Neural crest cell (in vitro differentiated cells): Measurements from ENCODE around the gene SLC27A1. TPM values are rescaled to one million over a fixed set of nuclear protein-coding genes. Genes with fewer than 3 reads are reported as not detected.
A peak's percentile ranks its signal among the peaks of the same experiment; 100 is the strongest.

Experiments
- DNase-seq: peaks from one replicate; pipeline ENCODE4 v3.0.0; 2021; ENCODE audit warnings: low read depth, mixed read lengths, low spot score
- H3K27ac Mint-ChIP-seq: one replicate; pipeline ENCODE4 v1.8.0; 2021; ENCODE audit warnings: mild to moderate bottlenecking, mixed read lengths; ENCODE audit not compliant: unreplicated experiment
- H3K27me3 Mint-ChIP-seq: 2 replicates; pipeline ENCODE4 v1.8.0; 2021; ENCODE audit warnings: low read depth, mild to moderate bottlenecking, mixed read lengths
- H3K36me3 Mint-ChIP-seq: 2 replicates; pipeline ENCODE4 v1.8.0; 2021; ENCODE audit warnings: low read depth, mild to moderate bottlenecking, mixed read lengths
- H3K4me1 Mint-ChIP-seq: 2 replicates; pipeline ENCODE4 v1.8.0; 2021; ENCODE audit warnings: mixed read lengths
- H3K4me3 Mint-ChIP-seq: one replicate; pipeline ENCODE4 v1.8.0; 2021; ENCODE audit warnings: mild to moderate bottlenecking, mixed read lengths
- H3K9me3 Mint-ChIP-seq: 2 replicates; pipeline ENCODE4 v1.8.0; 2021; ENCODE audit warnings: mixed read lengths
- total RNA-seq: library from RNA; stranded (reverse); gene quantifications from 2 replicates; pipeline ENCODE4 v1.2.1, GENCODE V29; 2021
- TF ChIP-seq, protein P1 (sequence below): fragments of 200-600 bp; sonication (generic); conservative IDR thresholded peaks from 2 replicates; pipeline ENCODE4 v1.5.0; 2021; ENCODE audit warnings: antibody characterized with exemption, mild to moderate bottlenecking

The SLC27A1 gene
- total RNA-seq, 1 donor from 2014 or later, result 17.4 TPM

DNA sequence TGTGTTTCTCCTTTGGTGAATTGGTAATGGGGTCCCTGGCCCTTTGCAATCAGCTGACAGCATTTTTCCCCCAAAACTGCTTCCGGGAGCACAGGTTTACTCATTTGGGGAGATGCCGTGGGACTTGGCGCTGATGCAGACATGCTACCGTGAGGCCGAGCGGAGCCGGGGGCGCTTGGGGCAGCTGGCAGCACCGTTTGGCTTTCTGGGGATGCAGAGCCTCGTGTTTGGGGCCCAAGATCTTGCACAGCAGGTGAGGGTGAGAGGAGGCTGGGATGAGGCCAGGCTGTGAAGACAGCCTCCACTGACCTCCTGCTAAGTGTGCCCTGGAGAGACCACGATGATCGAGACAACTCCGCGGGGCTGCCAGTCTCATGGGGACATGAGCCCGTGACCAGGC, 71.7 kb downstream of the SLC27A1 start:
- Mint-ChIP-seq H3K9me3 (no peaks in the 10 kb centered on the region), H3K27me3 (peaks cover 17% of the 10 kb centered on the region), H3K4me1 (peaks cover 27% of the 10 kb centered on the region), H3K36me3 (no peaks in the 10 kb centered on the region), H3K27ac (no peak overlapping the region), H3K4me3 (no peak overlapping the region)
- DNase-seq, result no peak
- TF ChIP-seq, protein P1, sequence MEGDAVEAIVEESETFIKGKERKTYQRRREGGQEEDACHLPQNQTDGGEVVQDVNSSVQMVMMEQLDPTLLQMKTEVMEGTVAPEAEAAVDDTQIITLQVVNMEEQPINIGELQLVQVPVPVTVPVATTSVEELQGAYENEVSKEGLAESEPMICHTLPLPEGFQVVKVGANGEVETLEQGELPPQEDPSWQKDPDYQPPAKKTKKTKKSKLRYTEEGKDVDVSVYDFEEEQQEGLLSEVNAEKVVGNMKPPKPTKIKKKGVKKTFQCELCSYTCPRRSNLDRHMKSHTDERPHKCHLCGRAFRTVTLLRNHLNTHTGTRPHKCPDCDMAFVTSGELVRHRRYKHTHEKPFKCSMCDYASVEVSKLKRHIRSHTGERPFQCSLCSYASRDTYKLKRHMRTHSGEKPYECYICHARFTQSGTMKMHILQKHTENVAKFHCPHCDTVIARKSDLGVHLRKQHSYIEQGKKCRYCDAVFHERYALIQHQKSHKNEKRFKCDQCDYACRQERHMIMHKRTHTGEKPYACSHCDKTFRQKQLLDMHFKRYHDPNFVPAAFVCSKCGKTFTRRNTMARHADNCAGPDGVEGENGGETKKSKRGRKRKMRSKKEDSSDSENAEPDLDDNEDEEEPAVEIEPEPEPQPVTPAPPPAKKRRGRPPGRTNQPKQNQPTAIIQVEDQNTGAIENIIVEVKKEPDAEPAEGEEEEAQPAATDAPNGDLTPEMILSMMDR, result no peak

- Mint-ChIP-seq H3K27me3 (peaks cover 10% of the 10 kb centered on the region), H3K9me3 (no peaks in the 10 kb centered on the region), H3K36me3 (no peaks in the 10 kb centered on the region), H3K27ac (peak overlapping the region; percentile 65), H3K4me1 (peaks cover 29% of the 10 kb centered on the region), H3K4me3 (peak overlapping the region; percentile 34)
- TF ChIP-seq, protein P1, result no peak
- no peak for DNase-seq
Measured at GRCh38 chr19:17542793-17543582, 72.7 kb downstream of the SLC27A1 start.

- TF ChIP-seq, protein P1, result no peak
- H3K27me3 Mint-ChIP-seq, result peaks cover 4% of the 10 kb centered on the region
- no peaks in the 10 kb centered on the region for H3K9me3 Mint-ChIP-seq
- peak overlapping the region; percentile 87 for H3K27ac Mint-ChIP-seq
- no peak for DNase-seq
- no peak overlapping the region for H3K4me3 Mint-ChIP-seq
- H3K4me1 Mint-ChIP-seq, result peaks cover 24% of the 10 kb centered on the region
- no peaks in the 10 kb centered on the region for H3K36me3 Mint-ChIP-seq
Measured at GRCh38 chr19:17543986-17544385, 73.7 kb downstream of the SLC27A1 start.

GRCh38 chr19:17544418-17544817, 74.1 kb downstream of the SLC27A1 start:
- TF ChIP-seq, protein P1, result no peak
- Mint-ChIP-seq H3K27me3 (peaks cover 4% of the 10 kb centered on the region), H3K27ac (no peak overlapping the region), H3K4me3 (no peak overlapping the region), H3K36me3 (no peaks in the 10 kb centered on the region), H3K9me3 (no peaks in the 10 kb centered on the region), H3K4me1 (peaks cover 23% of the 10 kb centered on the region)
- no peak for DNase-seq

DNA sequence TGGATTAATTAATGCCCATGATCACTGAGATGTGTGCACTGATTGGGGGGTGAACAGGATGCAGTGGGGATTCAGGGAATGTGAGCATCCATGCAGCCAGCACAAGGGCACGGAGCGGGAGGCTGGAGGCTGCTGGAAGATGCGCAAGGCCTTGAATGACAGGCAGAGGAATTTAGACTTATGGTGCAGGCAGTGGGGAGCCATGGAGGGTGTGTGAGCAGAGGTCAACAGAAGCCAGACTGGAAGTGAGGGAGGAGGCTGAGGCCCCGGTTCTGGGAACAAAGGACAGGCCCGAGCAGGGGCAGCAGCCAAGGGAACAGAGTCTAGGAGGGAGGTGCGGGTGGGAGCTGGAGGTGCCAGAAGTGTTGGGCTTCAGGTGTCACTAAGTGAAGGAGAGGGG, 77.8 kb downstream of the SLC27A1 start:
- Mint-ChIP-seq H3K9me3 (no peaks in the 10 kb centered on the region), H3K27me3 (no peaks in the 10 kb centered on the region), H3K4me1 (peaks cover 21% of the 10 kb centered on the region), H3K36me3 (no peaks in the 10 kb centered on the region), H3K27ac (no peak overlapping the region), H3K4me3 (no peak overlapping the region)
- TF ChIP-seq, protein P1, result no peak
- no peak for DNase-seq
